Epithelial cell of proximal tubule (primary cell): ENCODE data around the gene ZNF750. TPM values are rescaled to one million over a fixed set of nuclear protein-coding genes. Genes with fewer than 3 reads are reported as not detected.

ENCODE experiments used
- DNase-seq: peaks from one replicate; pipeline ENCODE4 v3.0.0-alpha.2; 2011; ENCODE audit warnings: low read depth
- H3K4me3 ChIP-seq: 2 replicates; pipeline ENCODE4 v1.5.1; 2011; ENCODE audit warnings: low read depth, mild to moderate bottlenecking, low read length
- total RNA-seq: library from RNA; depleted of rRNA; stranded (reverse); fragments of >200 nt; gene quantifications from 2 replicates; pipeline ENCODE4 v1.2.3, GENCODE V29; 2015
- TF ChIP-seq, protein P1 (sequence below): conservative IDR thresholded peaks from 2 replicates; pipeline ENCODE4 v1.5.1; 2012; ENCODE audit warnings: low read depth, mild to moderate bottlenecking, low read length

Gene ZNF750
- total RNA-seq, 1 donor from 2014 or later, result 0.40 TPM

DNA sequence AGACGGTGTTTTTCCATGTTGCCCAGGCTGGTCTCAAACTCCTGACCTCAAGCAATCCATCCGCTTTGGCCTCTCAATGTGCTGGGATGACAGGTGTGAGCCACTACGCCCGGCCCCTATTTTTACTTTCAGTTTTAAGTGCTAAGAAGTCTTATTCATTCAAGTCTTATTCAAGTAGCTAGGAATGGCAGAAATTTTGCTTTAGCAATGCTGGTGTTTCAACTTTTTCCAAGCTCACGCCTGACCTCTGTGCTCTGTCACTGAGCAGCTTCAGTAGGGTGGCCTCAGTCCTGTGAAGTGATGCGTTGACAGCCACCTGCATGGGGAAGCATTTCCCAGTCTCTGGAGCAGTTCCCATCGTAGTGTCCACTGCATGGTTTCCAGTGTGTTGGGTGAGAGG, 12.9 kb downstream of the ZNF750 start:
- H3K4me3 ChIP-seq, result no peak overlapping the region
- no peak for DNase-seq
- TF ChIP-seq, protein P1, sequence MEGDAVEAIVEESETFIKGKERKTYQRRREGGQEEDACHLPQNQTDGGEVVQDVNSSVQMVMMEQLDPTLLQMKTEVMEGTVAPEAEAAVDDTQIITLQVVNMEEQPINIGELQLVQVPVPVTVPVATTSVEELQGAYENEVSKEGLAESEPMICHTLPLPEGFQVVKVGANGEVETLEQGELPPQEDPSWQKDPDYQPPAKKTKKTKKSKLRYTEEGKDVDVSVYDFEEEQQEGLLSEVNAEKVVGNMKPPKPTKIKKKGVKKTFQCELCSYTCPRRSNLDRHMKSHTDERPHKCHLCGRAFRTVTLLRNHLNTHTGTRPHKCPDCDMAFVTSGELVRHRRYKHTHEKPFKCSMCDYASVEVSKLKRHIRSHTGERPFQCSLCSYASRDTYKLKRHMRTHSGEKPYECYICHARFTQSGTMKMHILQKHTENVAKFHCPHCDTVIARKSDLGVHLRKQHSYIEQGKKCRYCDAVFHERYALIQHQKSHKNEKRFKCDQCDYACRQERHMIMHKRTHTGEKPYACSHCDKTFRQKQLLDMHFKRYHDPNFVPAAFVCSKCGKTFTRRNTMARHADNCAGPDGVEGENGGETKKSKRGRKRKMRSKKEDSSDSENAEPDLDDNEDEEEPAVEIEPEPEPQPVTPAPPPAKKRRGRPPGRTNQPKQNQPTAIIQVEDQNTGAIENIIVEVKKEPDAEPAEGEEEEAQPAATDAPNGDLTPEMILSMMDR, result no peak

DNA sequence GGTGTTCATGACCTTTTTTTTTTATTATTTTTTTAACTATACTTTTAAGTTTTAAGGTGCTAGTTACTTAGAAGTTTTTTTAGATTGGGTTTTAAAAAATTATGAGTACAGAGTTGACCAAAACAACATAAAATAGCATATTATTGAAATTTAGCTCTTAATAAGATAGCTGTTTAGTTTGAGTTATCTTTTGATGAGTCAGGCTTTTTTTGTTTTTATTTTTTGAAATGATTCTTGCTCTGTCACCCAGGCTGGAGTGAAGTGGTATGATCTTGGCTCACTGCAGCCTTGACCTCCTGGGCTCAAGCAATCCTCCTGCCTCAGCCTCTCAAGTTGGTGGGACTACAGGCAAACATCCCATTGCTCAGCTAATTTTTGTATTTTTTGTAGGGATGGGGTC, 13.6 kb downstream of the ZNF750 start:
- TF ChIP-seq, protein P1, result no peak
- DNase-seq, result no peak
- no peak overlapping the region for H3K4me3 ChIP-seq

DNA sequence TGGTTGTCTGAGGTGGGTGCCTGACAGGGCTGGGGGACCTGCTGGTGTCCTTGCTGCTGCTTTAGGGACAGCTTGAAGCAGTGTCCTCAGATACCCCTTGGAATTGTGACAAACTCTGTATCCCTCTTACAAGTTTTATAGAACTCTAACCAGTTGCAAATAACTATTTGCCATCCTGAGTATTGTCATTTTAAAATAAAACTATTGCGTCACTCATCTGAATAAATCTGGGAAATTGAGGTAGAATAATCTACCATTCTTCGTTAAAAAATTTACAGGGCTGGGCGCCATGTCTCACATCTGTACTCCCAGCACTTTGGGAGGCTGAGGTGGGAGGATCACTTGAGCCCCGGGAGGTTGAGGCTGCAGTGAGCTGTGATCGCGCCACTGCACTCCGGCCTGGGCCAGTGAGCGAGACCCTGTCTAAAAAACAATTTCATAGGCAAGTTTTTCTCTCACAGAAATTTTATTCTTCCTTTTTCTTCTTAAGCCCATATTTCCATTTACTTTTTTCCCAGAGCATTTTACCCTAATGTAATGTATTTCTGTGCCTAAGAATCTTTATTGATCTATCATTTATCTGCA, 14.2 kb downstream of the ZNF750 start:
- TF ChIP-seq, protein P1, result no peak
- no peak for DNase-seq
- H3K4me3 ChIP-seq, result no peak overlapping the region

DNA sequence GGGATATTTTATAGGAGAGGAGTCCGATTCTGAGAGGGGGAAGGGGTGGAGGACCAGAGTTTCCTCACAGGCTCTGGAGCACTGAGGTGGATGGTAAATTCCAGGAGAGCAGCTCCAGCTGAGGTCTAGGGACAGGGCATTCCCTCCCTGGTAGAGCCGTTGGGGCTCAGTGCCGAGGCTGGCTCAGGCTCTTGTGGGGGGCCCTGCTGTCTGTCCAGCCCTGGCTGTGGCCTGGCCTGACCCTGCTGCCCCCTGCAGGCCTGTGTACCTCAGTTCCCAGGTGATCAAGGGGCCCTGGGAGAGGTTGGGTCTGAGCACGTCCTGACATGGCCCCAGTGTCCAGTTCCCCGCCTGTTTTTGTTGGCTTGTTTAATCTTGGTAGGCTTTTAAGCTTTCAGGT, 16.8 kb downstream of the ZNF750 start:
- no peak overlapping the region for H3K4me3 ChIP-seq
- no peak for DNase-seq
- TF ChIP-seq, protein P1, result no peak

DNA sequence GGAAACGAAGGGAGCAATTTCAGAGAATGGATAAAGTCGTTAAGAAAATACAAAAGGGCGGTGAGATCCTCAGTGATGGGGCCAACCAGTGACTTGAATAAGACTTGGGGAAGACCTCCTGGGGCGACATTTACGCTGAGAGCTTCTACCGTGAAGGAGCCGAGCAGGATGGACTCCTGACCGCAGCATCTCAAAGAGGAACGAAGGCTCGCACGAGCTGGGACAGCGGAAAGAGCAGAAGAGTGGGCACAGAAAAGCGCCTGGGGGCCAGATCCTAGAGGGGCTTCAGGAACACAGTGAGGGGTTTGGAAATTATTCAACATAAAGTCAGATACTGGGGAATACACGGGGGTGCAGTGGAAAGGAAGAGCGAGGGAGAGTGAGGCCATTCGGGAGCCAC, 17.5 kb downstream of the ZNF750 start:
- no peak for DNase-seq
- TF ChIP-seq, protein P1, result no peak

DNA sequence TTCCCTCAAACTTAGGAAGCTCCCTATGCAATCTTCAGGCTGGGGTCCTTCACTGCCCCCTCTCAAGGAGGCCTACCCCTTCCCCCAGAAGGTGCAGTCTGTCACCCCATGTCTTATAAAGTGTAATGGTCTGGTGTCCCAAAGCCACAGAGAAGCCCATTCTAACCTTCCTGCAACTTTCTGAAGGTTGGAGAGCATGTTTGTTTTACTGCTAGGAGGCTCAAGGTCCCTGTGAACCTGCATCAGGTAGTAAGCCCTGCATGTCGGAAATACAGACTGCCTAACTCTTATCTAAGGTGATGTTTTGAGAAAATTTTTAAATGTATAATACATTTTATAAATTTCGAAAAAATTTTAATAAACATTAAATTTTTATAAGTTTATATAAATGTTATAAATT, 18.3 kb downstream of the ZNF750 start:
- no peak overlapping the region for H3K4me3 ChIP-seq
- DNase-seq, result no peak
- TF ChIP-seq, protein P1, result no peak

More for the DNA sequence above, 17.5 kb downstream of the ZNF750 start:
- no peak overlapping the region for H3K4me3 ChIP-seq
